Activated naive CD4-positive, alpha-beta T cell treated with anti-CD3 and anti-CD28 coated beads, Interleukin-2, amount 50 U/mL, for 16 hours (primary cell): ENCODE measurements around the gene ARL17B.
"Not testable (repeated sequence)": the region's sequence is repeated elsewhere in the genome, so short reads cannot be mapped to it uniquely, and the experiment has no call there.

Experiments used
- DNase-seq: peaks from one replicate; pipeline ENCODE4 v3.0.0-alpha.2; 2020

The ARL17B gene

DNA sequence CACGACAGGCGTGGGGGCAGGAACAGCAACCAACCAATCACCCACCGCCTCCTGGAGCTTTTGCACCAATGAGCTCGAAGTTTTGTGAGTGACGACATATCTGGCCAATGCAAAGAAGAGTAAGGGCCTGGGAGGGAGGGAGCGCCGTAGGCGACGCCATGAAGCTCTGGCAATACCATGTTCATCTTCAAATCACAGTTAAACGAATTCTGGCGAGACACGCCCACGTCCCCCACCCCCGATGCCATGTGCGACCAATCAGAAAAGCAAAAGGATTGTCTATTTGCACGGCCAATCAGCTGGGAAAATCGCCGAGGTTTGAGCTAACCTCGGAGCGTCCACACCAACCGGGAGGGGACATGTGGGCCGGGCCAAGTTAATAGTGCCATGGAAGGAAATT lies at the start of gene ARL17B:
ARL17B (minus strand) TSS at position 12 of the 400 bp plus-strand sequence. CDS start 3,369 bp downstream, outside the sequence.
- peak; percentile 77 for DNase-seq

GRCh38 chr17:46409864-46410263 lies 48.3 kb upstream of the ARL17B start:
- DNase-seq: not testable (repeated sequence)

- not testable (repeated sequence) for DNase-seq
These were observed 45.6 kb upstream of the ARL17B start for GRCh38 chr17:46407155-46407554.

GRCh38 chr17:46401033-46401787 lies 39.6 kb upstream of the ARL17B start:
- not testable (repeated sequence) for DNase-seq

DNA sequence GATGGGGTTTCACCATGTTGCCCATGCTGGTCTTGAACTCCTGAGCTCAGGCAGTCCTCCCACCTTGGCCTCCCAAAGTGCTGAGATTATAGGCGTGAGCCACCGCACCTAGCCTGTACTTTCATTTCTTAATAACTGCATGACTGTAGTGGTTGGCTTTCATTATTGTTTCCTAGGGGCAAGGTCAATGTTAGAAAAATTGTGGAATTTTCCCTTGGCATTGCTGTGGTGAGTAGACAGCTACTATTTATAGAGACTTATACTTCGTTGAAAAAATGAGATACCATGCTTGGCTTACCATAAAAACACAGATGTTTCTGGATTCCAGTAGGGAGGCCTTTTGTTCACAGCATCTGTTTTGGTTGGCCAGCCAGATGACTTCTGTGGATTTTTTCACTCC lies 39.0 kb upstream of the ARL17B start:
- not testable (repeated sequence) for DNase-seq

DNA sequence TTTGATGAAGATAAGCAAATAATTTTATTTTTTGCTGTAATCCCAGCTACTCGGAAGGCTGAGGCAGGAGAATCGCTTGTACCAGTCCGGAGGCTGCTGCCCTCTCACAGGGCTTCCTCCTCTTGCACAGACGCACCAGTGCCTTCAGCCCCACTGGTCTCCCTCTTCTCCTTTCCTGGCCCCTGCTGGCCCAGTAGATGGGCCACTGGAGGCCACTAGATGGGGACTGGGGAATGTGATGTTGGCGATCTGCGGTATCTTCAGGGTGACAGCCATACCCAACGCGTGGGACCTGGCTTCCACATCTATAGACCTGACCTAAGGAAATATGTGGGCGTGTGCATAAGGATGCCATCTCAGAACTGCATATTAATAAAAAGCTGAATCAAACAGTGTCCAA lies 38.4 kb upstream of the ARL17B start:
- DNase-seq: not testable (repeated sequence)

DNA sequence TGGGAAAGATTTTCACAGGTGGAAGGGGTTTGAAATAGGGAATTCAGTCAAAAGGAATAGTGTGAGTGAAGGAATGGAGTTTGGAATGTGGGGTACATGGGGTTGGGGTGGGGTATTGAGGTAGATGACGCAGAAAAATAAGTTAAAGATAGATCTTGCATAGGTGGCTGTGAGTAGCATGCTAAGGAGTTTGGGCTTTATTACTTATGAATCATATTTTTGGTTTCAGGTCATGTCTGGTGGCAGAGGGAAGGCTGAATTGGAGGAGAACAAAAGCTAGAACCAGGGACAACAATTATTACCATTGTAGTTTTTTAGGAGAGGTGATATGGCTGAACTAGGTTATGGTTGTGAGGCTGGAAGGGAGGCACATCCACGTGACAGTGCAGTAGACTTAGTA lies 34.7 kb upstream of the ARL17B start:
- DNase-seq: not testable (repeated sequence)

GRCh38 chr17:46393702-46394101 lies 32.1 kb upstream of the ARL17B start:
- DNase-seq: not testable (repeated sequence)

DNA sequence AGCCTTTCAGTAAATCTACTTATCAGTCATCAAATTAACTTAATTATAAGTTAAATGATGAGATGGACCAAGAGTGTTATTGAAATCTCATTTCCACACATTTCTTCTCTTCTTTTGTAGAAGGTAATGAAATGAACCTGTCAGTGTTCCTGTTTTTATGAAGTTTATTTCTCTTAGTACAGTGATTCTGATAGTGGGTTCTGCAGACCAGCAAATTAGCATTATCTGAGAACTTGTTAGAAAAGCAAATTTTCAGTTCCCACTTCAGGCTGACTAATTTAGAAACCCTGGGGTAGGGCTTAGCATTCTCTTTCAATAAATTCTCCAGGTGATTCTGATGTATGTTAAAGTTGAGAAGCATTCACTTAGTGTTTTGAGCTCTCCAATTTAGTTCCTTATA lies 23.9 kb upstream of the ARL17B start:
- not testable (repeated sequence) for DNase-seq

DNA sequence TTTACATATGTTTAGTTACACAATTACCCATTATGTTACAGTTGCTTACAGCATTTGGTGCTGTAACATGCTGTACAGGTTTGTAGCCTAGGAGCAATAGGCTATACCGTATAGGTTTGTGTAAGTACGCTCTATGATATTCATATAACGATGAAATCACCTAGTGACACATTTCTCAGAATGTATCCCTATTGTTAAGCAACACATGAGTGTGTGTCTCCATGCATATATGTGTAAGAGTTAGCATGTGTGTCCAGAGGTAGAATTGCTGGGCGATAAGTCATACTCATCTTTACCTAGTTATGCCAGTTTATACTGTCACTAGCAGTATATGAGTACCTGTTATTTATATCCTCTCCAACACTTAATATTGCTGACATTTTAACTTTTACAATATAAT lies 21.6 kb upstream of the ARL17B start:
- not testable (repeated sequence) for DNase-seq

DNA sequence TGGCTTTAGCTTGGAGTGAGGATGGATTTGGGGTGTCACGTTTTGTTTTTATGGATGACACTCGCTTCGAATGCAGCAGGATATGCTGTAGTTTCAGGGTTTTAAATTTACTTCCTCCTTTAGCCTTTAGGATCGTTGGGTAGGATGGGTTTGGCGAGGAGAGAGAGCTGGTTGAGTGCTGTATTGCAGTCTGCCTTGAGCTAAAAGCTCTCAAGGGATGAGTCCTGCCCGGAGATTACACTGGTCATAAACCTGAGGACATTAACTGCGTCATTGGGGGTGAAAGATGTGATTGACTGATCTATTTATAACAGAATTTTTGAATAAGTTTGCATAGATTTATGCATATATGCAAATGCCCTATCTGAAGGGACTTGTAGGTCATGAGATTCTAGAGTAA lies 11.9 kb upstream of the ARL17B start:
- not testable (repeated sequence) for DNase-seq

GRCh38 chr17:46372236-46373229 lies 11.0 kb upstream of the ARL17B start:
- not testable (repeated sequence) for DNase-seq

GRCh38 chr17:46367520-46367919 lies 6.0 kb upstream of the ARL17B start:
- not testable (repeated sequence) for DNase-seq

DNA sequence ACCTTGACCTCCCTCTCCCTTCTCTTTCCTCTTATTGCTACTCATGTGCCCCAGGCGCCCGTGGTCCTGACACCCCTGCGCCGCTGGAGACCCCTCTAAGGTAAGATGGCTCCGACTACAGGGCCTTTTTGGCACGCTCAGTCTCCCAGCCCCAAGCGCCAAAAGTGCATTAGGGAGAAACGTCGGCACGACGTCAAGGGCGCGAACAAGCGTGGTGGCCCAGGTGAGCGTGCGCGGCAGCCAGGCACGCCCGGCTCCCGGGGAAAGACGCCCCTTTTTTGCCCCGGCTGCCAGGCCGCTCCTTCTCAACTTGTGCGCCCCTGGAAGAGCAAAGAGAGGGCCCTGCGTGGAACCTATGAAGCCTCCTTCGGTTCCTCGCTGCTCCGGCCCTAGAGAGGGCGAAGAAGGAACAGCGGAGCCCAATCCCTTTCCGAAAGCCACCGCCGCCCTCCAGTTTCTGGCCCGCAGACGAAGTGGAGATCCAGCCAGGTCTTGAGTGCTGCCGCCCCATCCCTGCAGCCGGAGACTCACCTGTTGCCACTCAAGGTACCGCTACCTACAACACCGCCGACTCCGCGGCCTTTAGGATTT lies 326 bp downstream of the ARL17B start:
- DNase-seq: not testable (repeated sequence)

DNA sequence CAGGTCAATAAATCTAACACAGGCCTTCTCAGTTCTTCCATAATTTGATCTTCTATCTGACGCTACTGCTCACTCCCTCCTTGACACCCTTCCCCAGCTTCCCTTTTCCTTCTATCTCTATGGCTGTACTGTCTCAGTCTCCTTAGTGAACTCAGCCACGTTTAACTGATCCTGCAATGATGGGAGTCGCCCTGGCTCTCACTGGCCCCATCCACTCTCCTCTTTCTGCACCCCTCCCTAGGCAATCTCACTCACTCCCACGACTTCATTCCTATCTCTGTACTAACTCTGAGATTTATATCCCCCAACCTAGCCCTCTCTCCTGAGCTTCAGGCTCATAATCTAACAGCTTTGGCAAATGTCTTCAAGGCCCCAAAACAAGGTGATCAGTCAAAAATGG lies 7.7 kb downstream of the ARL17B start:
- DNase-seq: not testable (repeated sequence)

- not testable (repeated sequence) for DNase-seq
These were observed 12.5 kb downstream of the ARL17B start for GRCh38 chr17:46349060-46349459.

GRCh38 chr17:46348345-46348744 lies 13.2 kb downstream of the ARL17B start:
- not testable (repeated sequence) for DNase-seq

GRCh38 chr17:46342131-46342530 lies 19.4 kb downstream of the ARL17B start:
- DNase-seq: not testable (repeated sequence)

DNA sequence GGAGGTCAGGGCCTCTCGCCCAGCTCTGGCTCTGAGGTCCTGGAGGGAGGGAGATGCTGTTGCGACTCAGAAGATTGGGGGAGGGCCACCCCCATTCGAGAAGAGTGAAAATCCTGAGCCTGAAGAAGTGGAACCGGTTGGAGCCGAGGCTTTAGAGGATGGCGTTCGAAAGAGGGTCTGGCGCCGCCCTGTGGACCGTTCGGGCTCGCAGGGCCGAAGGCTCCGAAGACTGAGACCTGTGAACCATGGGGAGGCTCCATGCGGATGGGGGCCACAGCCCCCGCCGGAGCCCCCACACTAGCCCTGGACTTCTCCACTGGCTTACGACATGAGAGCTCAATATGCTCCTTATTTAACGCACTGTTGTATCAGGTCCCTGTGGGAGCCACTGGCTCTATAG lies 20.3 kb downstream of the ARL17B start:
- DNase-seq: not testable (repeated sequence)

GRCh38 chr17:46294831-46295230 lies 66.7 kb downstream of the ARL17B start, which contains the start of gene LRRC37A:
TSS of gene LRRC37A (plus strand) at chr17:46295131. CDS start at chr17:46295134, 3 bp downstream.
- DNase-seq: not testable (repeated sequence)

DNA sequence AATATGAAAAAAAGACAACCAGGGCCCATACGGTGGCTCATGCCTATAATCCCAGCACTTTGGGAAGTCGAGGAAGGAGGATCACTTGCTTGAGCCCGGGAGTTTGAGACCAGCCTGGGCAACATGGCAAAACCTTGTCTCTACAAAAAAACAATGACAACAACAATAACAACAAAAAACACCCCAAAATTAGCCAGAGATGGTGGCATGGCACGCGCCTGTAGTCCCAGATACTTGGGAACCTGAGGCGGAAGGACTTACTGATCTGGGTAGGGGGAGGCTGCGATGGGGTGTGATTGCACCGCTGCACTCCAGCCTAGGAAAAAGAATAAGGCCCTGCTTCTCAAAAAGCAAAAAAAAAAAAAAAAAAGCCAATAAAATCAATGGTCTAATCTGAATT lies 69.9 kb downstream of the ARL17B start:
- DNase-seq: not testable (repeated sequence)

DNA sequence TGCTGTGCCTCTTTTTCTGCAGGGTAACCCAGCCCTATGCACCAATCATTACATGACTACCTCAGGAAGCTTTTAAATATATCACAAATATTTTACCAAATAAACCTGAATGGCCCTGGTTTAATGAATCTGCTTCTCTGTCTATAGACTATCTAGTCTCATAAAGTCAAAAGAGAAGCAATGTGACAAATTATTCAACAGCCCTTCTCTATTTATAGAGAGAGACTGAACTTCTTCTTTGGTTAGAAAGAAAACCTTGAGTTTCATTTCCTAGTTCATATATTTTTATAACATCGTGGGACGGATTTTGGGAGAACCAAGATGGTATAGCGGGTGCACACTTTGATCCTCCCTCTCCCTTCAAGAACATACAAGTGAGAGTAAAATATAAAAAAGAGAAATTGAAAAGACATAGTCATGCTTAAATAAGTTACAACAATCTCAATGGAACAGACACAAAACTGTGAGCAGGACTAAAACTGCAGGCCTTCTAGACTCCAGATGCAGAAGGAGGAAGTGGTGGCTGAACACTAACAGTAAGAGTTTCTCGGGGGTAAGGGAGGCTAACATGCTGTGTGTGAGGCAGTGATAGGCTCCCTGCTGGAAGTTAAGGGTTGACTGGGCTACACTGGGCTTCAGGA lies 70.5 kb downstream of the ARL17B start:
- DNase-seq: not testable (repeated sequence)
